ENCODE measurements around the gene HNRNPLL.
"Not testable (repeated sequence)": the region's sequence is repeated elsewhere in the genome, so short reads cannot be mapped to it uniquely, and the experiment has no call there.

The HNRNPLL gene

GRCh38 chr2:38619458-38620164 is 16.9 kb upstream of the HNRNPLL start:
- no peak for DNase-seq

DNA sequence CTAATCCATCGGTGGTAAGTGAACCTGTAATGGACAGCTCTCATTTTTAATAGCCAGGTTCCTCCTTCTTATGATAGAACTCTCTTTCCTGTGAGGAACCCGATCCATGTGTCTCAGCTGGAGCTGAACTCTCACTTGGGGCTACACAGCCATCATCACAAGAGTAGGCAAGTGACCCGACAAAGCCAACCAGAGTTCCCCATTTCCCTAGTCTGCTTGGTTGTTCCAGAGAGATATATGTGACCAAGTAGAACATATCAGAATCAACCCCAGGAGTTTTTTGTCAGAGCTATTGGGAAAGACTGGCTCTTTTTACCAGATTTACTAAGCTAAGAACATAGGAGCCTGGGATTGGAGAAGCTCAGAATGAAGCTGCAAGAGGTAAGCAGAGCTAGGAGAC is 14.6 kb upstream of the HNRNPLL start:
- no peak for DNase-seq

DNA sequence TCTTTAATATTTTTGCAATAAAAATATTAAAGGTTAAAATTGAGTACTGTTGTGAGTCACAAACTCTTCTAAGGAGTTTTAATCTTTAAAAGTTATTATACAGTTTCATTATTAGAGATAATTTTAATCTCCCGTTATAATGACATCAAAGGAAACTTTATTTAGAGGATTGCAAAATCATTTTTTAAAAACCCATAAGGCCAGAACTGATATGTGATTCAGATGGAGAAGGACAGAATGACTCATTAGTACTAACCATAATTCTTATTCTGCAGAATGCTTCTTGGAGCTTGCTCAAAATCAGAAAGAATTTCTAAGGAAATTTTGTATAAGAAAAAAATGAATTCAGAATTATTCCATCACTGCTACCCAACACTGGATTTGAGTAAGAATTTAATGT is 12.5 kb upstream of the HNRNPLL start:
- DNase-seq: no peak

DNA sequence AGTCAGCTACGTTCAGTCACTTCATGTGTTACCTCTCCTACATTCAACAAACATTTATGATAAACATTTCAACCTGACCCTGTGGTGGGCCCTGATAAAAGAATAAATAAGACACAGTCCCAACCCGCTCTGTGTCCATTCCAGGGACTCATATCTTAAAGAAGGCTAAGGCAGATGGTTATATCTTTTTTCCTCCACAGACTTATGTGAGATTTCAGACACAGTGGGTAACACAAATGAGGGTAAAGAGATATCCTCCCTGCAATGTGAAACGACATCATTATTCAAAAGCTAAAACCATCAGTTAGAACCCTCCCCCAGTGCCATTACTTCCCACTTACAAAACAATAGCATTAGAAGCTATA is 11.1 kb upstream of the HNRNPLL start:
- DNase-seq: no peak

DNA sequence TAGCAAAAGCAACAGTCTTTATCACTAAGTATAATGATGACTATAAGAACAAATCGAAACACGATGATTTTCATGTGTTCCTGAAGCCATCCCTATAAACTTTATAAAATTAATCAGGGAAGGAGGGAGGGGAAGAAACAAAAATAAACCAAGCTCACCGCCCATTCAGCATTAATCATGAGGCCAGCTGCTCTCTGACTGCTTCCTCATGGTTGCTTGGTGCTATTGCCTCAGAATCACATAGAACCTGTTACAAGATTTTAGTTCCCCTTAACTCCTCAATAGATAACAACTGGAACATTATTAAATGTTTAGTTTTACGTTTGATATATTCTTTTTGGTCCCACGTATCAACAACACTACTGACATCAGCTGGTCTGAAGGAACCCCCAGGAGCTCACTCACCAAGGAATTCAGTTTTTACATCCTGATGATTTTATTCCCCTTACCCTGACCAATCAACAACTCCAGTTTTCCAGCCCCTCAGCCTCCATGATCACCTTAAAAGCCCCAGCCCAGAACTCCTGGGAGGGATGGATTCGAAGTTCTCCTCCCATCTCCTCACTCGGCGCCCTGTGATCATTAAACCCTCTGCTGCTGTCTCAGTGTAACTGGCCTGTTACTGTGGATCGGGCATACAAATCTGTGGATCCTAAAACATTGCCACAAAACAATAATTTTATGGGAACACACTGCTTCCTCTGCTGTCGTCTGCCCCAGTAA is 10.6 kb upstream of the HNRNPLL start:
- no peak for DNase-seq

GRCh38 chr2:38610851-38611801 is 8.4 kb upstream of the HNRNPLL start:
- DNase-seq: no peak

- not testable (repeated sequence) for DNase-seq
Observed at GRCh38 chr2:38609246-38609645, 6.5 kb upstream of the HNRNPLL start.

- DNase-seq: no peak
Observed at GRCh38 chr2:38608755-38609154, 6.0 kb upstream of the HNRNPLL start.

DNA sequence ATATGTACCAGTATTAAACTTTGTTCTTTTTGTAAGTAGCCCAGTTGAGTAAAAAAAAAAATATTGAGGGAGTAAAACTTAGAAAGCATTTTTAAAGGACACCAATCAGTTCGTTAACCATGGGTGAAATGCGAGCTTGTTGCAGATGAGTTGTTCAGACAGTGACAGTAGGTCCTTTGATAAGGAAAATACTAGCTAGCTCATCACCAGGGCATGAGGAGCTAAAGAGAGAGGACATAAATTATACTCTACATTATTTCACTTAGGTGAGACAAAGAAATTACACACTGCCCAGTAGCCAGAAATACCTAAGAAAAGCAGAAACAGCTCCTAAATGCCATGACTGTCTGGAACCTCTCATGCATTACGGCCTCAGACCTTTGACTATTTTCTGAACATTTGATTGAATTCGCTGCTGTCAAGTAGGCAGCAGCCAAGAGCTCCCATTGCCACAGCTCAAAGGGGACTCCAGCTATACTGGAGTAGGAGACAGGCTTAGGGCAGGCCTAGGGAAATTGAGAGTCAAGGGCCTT is 2.6 kb upstream of the HNRNPLL start:
- DNase-seq: no peak

DNA sequence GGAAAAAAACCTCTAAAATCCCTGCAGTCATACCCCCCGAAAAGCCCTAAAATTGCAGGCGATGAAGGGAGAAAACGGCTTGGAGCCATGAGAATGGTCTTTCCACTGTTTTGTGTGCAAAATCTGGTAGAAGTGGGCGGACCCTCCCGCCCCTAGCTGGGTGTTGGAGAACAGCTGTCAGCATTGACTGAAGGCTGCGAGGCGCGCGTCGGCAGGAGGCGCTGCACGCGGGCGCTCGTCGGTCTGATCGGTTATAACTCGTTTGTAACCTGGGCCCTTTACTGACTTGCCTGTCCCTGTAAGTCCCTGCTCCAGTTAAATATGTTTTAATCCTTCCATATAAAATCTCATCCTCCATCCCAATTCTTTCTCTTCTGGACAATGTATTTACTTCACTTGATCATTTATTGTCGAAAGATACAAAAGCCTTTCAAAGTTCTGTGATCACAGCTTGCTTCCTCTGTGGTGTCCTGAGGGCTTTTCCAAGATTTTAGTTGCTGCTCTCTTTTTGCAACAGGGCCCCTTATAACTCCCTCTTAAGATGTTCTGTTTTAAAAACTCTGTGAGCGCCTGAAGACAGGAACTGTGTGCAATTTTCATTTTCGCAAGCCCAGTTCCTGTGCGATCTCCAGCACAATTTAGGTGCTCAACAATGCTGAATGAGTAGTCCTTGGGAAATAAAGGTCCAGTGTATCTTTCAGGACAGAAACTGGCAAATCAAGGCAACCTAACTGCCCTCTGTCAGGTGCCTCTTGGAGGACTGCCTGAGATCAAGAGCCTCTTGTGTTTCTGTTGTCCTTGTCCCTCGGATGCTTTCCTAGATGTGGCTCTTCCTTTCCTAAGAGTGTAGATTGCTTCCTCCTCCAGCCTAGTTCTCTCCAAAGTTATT is 918 bp upstream of the HNRNPLL start:
- peak; percentile 77 for DNase-seq

DNA sequence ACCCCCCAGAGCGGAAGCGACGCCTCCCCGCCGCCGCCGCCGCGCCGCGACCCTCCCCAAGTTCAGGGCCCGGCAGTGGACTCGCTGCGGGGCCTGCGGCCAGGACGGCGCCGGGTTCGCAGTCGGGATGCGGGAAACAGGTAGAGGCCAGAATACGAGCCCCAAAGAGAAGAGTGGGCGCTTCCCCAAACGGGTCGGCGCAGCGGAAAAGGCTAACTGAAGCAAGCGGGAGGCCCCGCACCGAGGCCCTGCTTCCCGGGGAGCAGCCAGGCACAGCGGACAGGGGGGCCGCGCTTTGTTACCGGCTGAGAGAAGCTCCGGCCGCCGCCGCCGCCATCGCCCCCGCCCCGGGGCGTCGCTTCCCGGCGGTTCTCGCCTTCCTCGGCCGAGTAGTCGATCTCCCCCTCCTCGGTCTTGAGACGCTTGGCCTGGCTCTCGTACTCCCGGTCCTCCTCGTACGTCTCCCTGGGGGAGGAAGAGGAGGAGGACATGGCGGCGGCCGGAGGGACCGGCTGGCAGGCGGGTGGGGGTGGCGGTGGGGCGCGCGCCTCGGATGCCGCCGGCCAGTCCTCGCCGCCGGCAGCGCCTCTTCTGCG is 494 bp downstream of the HNRNPLL start:
- peak; percentile 23 for DNase-seq

DNA sequence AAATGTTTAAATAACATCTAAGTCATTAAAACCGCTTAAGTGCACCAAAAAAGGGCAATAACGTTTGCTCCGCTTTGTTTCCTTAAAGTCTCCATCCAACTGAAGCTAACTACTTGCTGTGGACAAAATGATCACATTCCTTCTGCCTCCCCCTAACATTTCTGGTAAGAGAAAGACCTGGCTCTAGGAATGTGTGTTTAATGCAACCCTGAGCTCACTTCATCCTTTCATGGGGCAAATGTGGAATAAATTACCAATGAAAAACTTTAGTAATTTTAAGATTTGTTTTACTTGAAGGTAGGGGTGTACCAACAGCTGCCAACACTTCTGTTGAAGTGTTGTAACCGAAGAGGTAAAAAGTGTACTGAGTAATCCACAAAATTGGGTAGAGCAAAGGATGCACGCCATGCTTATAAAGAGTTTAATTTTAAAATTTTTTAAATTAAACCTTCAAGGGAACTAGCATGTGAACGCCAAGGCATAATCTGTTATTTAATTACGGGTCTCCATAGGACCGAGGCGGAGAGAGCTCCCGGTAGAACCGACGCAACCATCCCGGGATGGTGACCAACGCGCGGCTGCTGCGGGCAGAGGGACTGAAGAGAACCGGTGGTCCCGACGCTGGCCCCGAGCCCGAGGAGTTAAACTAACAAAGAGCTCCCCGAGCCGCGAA is 1.1 kb downstream of the HNRNPLL start:
- no peak for DNase-seq

GRCh38 chr2:38600921-38601455 is 1.7 kb downstream of the HNRNPLL start:
- no peak for DNase-seq

GRCh38 chr2:38600242-38600891 is 2.4 kb downstream of the HNRNPLL start:
- DNase-seq: no peak

- no peak for DNase-seq
Observed at GRCh38 chr2:38599706-38600105, 3.0 kb downstream of the HNRNPLL start.

DNA sequence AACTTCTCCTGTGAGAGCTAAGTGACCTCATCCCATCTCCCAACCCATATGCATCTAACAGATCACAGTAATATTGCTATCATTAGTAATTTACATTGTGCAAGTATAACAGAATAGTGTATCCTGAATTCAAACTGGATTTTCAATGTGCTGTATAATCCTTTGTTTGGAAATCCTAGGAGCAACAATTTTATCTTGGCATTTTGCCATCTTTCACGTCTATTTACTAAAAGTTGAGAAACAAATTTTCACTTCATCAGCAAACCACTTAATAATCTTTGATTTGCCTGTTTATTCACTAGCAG is 3.8 kb downstream of the HNRNPLL start:
- no peak for DNase-seq

DNA sequence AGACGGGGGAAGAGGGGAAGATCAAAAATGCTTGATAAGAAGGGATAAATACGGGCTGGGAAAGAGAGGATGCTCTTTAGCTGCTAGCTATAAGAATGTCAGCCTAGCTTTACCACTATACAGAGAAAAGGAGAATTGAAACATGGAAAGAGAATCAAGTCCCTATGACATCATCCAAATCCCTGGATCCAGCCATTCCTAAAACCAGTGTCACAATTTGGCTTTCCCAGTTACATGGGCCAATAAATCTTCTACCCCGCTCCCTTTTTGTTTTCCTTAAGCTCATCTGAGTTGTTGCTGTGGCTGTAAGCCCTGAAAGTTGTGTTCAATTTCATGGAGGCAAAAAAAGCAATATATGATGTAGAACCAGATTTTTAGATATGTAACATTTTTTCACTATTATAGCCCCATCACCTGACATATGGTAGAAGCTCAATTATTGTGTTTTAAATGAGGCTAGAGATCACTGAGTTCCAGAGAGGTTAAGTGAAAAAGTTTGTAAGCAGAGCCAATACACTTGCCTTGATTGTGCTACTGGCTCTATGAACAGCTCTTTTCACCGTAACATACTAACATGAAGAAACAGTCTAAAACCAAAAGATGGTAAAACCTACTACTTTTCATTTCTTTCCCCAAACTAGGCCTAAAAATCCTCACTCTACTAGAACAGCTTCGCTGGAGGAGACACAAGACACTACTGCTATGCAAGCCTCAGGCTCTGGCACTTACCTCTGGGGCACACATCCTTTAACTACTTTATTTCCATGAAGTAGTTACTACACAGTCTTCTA is 4.3 kb downstream of the HNRNPLL start:
- no peak for DNase-seq

DNA sequence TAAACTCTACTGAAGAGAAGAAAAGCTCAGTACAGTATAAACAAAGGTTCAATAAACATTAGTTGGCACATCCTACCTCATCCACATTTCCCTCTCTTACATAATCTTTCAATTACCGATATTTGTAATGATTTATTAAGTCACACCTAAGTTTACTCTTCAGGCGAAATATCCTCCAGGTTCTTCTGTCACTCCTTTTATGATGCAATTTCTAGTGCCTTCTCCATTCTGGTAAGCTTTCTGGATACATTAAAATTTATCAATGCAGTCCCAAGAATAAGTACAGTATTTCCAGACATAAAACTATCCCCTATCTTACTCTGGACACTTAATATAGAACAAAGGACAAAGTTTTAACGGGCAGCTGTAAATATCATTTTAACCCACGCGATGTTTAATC is 5.6 kb downstream of the HNRNPLL start:
- DNase-seq: no peak

- no peak for DNase-seq
Observed at GRCh38 chr2:38596229-38596628, 6.5 kb downstream of the HNRNPLL start.

GRCh38 chr2:38592951-38593350 is 9.8 kb downstream of the HNRNPLL start:
- DNase-seq: no peak
